Fibroblast of mammary gland (primary cell): ENCODE data around the gene PTGIS.

ENCODE experiments used
- DNase-seq: peaks from one replicate; pipeline ENCODE4 v3.0.0-alpha.2; 2010; ENCODE audit warnings: low read depth
- H3K4me3 ChIP-seq: 2 replicates; pipeline ENCODE4 v1.5.1; 2011; ENCODE audit warnings: low read depth, mild to moderate bottlenecking, low read length, moderate library complexity; ENCODE audit not compliant: control insufficient read depth
- CTCF ChIP-seq: conservative IDR thresholded peaks from 2 replicates; pipeline ENCODE4 v1.5.1; 2011; ENCODE audit warnings: low read depth, low read length, inconsistent platforms; ENCODE audit not compliant: control insufficient read depth, insufficient read depth

Gene PTGIS

GRCh38 chr20:49601153-49601924, 33.4 kb upstream of the PTGIS start:
- TF ChIP-seq CTCF: no peak
- no peak overlapping the region for H3K4me3 ChIP-seq
- DNase-seq: no peak

GRCh38 chr20:49599746-49600113, 31.8 kb upstream of the PTGIS start:
- no peak for DNase-seq
- H3K4me3 ChIP-seq: no peak overlapping the region
- no peak for TF ChIP-seq CTCF

- no peak for DNase-seq
- TF ChIP-seq CTCF: no peak
- H3K4me3 ChIP-seq: no peak overlapping the region
Observed at GRCh38 chr20:49597825-49598395, 30.0 kb upstream of the PTGIS start.

GRCh38 chr20:49595811-49596561, 28.0 kb upstream of the PTGIS start:
- peak; percentile 73 for DNase-seq
- TF ChIP-seq CTCF: no peak
- H3K4me3 ChIP-seq: no peak overlapping the region

GRCh38 chr20:49595346-49595745, 27.4 kb upstream of the PTGIS start:
- no peak for TF ChIP-seq CTCF
- no peak for DNase-seq
- no peak overlapping the region for H3K4me3 ChIP-seq

- no peak for DNase-seq
- TF ChIP-seq CTCF: no peak
- H3K4me3 ChIP-seq: no peak overlapping the region
Observed at GRCh38 chr20:49594931-49595315, 27.0 kb upstream of the PTGIS start.
